Thoracic aorta endothelial cell (primary cell): ENCODE data around the gene CACNA1C. TPM values are rescaled to one million over a fixed set of nuclear protein-coding genes. Genes with fewer than 3 reads are reported as not detected.

ENCODE experiments used
- total RNA-seq: library from RNA; depleted of rRNA; stranded (reverse); fragments of >200 nt; gene quantifications from 2 replicates; pipeline ENCODE4 v1.2.3, GENCODE V29; 2012

CACNA1C gene
- total RNA-seq = not detected in 2 replicates

DNA sequence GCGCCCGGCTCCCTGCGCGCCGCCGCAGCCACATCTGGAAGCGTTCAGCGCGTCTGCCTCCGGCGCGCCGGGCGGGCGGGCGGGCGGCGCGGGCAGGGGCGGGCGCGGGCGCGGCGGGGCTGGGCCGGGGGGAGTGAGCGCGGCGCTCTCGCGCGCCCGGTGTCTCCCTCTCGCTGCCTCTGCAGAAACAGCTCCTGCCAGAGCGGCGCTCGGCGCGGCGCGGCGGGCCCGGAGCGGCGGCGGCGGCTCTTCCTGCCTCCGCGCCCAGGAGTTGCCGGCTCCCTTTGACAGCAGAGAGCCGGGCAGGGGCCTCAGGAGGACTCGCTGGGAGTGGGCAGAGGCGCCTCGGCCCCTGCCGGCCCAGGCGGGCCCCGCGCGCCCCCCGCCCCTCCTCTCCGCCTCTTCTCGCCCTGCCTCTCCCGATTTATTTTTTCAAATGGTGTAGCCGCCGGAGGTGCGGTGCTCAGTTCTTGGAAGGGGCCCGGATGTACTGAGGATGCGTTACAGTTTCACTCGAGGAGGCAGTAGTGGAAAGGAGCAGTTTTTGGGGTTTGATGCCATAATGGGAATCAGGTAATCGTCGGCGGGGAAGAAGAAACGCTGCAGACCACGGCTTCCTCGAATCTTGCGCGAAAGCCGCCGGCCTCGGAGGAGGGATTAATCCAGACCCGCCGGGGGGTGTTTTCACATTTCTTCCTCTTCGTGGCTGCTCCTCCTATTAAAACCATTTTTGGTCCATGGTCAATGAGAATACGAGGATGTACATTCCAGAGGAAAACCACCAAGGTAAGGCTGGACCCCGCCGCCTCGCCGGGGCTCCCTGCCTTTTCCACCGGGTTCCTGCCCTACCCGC, at the start of gene CACNA1C:
Gene CACNA1C, plus strand, starts transcription at position 162 of the 853 bp plus-strand sequence. Its CDS starts 576 bp downstream, at position 738.

DNA sequence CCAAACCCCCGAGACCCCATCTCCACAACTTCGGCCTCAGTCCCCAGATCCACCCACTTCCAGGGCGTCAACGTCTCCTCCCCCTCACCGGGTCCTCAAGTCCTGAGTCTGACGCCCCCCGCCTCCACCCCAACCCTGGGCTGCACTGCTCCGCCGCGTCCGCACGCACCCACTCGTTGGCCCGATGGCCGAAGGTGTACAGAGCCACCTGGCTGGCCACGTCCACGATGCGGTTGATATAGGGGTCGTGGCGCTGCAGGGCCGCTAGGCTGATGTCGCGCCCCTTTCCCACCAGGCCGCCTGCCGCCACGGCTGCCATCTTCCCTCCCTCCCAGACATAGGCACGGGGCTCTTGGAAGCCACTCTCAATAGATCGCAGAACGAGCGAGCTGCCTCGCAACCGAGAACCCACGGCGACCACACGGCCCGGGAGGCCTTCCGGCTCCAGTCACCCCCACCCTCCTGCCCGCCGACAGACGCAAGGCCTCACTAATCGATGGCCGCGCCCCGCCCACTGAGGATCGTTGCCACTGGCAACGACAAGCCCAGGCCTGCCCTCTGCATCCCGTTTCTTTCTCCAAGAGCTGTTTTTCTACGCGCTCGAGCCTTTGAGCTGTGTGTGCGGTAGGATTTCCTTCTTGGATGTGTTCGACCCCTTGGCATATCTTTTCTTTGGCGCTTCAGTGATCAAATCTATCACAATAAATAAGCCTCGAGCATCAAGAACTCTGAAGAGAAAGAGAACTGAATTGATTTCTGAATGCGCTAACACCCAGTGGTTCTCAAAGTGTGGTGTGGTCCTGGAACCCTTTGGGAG, 48.5 kb upstream of the CACNA1C start, which contains the start of gene DCP1B:
Gene DCP1B, minus strand, starts transcription at position 345 of the 817 bp plus-strand sequence. Its CDS starts 26 bp downstream, at position 319.

Other genes starting within 250 kb of the CACNA1C start
- not detected in 2 replicates for gene LRTM2, start 232.4 kb upstream of the CACNA1C start, total RNA-seq
- 0.13 and 0.43 TPM in 2 replicates for gene CACNA2D4, start 134.3 kb upstream of the CACNA1C start, total RNA-seq
- gene DCP1B, start 48.5 kb upstream of the CACNA1C start, total RNA-seq = 12.8 and 14.7 TPM in 2 replicates